Hepatocyte (in vitro differentiated cells): ENCODE results near the gene SELE.

ENCODE experiments used
- CTCF ChIP-seq: fragments of 200-600 bp; sonication (generic); IDR thresholded peaks from 2 replicates; pipeline ENCODE4 v1.5.1; 2016; ENCODE audit warnings: antibody characterized with exemption, mild to moderate bottlenecking; ENCODE audit not compliant: poor library complexity
- EZH2 ChIP-seq: fragments of 200-600 bp; sonication (generic); IDR thresholded peaks from 2 replicates; pipeline ENCODE4 v1.6.1; 2016; ENCODE audit warnings: antibody characterized with exemption, mild to moderate bottlenecking, borderline replicate concordance
- EZH2phosphoT487 ChIP-seq: fragments of 200-600 bp; sonication (generic); IDR thresholded peaks from one replicate; pipeline ENCODE4 v1.6.1; 2018; ENCODE audit warnings: antibody characterized with exemption, mild to moderate bottlenecking, low read depth, moderate library complexity; ENCODE audit not compliant: unreplicated experiment, severe bottlenecking

GRCh38 chr1:169699707-169700106 lies 34.2 kb downstream of the SELE start:
- TF ChIP-seq CTCF (no peak), EZH2 (no peak), EZH2phosphoT487 (no peak)
